C4-2B (cell line): ENCODE data around the gene FAM181A.

Experiments used
- ZFX ChIP-seq: fragments of 450-650 bp; IDR thresholded peaks from 2 replicates; pipeline ENCODE4 v1.6.1; 2017
- TF ChIP-seq, protein P1 (sequence below): fragments of 450-650 bp; conservative IDR thresholded peaks from 2 replicates; pipeline ENCODE4 v1.5.1; 2017; ENCODE audit warnings: mild to moderate bottlenecking

DNA sequence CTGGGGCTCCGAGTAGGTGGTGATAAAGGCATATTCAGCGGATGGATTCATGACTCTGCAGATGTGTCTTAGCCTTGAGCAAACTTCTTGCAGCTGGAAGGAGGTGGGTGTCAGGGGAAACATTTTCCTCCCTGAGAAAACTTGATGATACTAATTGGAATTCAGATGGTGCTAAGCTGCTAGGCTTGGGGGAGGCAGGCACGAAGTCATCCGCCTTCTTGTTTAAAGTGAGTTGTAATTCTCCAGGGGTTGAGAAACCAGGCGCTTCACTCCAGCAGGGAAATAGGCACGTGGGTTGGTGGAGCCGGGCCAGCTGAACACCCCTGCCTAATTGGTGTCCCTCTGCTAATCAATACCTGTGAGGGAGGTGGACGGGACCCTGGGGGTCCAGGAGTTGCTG, 48.9 kb upstream of the FAM181A start:
- TF ChIP-seq, protein P1, sequence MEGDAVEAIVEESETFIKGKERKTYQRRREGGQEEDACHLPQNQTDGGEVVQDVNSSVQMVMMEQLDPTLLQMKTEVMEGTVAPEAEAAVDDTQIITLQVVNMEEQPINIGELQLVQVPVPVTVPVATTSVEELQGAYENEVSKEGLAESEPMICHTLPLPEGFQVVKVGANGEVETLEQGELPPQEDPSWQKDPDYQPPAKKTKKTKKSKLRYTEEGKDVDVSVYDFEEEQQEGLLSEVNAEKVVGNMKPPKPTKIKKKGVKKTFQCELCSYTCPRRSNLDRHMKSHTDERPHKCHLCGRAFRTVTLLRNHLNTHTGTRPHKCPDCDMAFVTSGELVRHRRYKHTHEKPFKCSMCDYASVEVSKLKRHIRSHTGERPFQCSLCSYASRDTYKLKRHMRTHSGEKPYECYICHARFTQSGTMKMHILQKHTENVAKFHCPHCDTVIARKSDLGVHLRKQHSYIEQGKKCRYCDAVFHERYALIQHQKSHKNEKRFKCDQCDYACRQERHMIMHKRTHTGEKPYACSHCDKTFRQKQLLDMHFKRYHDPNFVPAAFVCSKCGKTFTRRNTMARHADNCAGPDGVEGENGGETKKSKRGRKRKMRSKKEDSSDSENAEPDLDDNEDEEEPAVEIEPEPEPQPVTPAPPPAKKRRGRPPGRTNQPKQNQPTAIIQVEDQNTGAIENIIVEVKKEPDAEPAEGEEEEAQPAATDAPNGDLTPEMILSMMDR: no peak
- TF ChIP-seq ZFX: no peak
